ENCODE data around the gene LPIN1.

The LPIN1 gene

GRCh38 chr2:11762799-11763461 lies 16.5 kb downstream of the LPIN1 start:
- DNase-seq = no peak

GRCh38 chr2:11764359-11764758 lies 17.9 kb downstream of the LPIN1 start:
- peak; percentile 10 for DNase-seq

- no peak for DNase-seq
Observed at GRCh38 chr2:11764920-11765319, 18.5 kb downstream of the LPIN1 start.

DNA sequence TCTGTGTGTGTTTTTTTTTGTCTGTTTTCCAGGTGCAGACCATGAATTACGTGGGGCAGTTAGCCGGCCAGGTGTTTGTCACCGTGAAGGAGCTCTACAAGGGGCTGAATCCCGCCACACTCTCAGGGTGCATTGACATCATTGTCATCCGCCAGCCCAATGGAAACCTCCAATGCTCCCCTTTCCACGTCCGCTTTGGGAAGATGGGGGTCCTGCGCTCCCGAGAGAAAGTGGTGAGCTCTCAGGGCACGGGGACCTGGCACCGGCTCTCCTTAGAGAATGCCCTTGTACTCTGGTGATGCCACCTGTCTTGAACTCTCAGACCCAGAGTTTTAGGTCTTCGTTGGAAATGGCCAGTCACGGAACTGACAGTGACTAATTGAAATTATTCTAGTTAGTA lies 19.1 kb downstream of the LPIN1 start:
- no peak for DNase-seq

- DNase-seq = no peak
Observed at GRCh38 chr2:11766016-11766415, 19.6 kb downstream of the LPIN1 start.

GRCh38 chr2:11767779-11768178 lies 21.3 kb downstream of the LPIN1 start:
- no peak for DNase-seq

GRCh38 chr2:11768946-11769345 lies 22.5 kb downstream of the LPIN1 start:
- DNase-seq = no peak

DNA sequence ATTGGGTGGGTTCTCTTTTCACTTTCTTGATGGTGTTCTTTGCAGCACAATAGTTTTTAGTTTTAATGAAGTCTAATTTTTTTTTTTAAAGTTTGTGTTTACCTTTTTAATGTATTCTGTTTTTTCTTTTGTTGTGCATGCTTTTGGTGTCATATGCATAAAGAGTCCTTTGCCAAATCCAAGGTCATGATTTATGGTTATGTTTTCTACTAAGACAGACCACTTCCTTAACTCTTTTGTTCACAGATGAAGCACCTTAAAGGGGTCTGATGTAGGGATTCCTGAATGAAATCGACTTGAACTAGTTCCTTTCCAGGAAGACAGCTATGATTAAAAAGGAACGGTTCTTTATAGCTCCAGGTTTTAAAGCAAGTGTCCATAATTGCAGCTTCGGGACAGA lies 23.1 kb downstream of the LPIN1 start:
- DNase-seq = no peak

GRCh38 chr2:11770531-11771188 lies 24.2 kb downstream of the LPIN1 start:
- no peak for DNase-seq

DNA sequence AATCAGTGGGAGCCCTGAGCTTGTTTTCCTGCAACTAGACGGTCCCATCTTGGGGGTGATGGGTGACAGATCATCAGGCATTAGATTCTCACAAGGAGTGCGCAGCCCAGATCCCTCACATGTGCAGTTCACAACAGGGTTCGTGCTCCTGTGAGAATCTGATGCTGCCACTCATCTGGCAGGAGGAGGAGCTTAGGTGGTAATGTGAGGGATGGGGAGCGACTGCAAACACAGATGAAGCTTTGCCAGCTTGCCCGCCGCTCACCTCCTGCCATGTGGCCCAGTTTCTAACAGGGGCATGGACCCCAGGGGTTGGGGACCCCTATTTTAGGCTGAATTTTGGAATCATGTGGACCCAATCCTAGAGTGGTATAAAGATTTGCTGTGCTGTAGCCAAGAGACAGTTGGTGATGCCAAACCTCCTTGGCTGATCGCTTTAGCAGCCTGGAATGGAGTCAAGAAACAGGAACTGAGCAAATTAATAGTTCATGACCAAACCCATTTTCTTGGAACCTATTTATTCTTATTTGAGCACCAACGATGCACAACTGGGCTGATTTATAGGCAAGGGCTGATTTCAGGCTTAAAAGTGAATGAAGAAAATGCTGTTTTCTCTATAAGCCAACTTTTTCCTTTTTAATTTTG lies 25.7 kb downstream of the LPIN1 start:
- no peak for DNase-seq

- no peak for DNase-seq
Observed at GRCh38 chr2:11773111-11773510, 26.7 kb downstream of the LPIN1 start.

- no peak for DNase-seq
Observed at GRCh38 chr2:11773747-11774525, 27.5 kb downstream of the LPIN1 start.

DNA sequence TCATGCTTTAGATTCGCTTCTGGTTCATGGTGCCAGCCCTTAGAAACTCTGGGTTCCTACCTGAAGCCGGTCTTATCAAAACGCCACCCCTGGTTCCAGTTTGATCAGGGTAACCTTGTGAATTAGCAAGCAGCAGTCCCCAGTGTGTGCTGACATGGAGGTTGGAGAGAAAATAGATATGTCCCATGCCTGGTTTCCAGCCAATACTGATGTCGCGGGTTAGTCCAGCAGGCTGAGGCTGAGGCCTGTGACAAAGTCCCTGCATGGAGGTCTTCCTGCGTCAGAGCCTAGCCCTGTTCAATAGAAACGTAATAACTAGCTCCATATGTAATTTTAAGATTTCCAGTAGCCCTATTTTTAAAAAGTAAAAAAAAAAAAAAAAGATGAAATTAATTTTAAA lies 28.2 kb downstream of the LPIN1 start:
- DNase-seq = no peak

DNA sequence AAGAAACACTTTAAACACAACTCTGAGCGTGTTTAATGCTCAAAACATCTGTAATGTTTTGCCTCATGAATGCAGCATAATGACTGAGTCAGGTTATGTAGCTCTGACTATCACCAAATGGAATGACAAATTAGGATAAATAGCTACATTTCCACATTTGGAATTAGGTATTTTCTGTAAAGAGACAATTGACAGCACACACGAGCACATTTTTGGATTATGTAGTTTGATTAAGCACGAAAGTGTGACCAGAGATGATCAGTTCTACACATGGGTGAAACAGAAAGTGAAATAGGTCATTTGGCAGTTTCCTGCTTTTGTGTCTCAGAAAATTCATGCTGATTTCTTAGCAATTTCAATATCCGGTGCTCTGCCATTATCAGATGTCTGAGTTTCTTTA lies 29.0 kb downstream of the LPIN1 start:
- DNase-seq = no peak

- DNase-seq = no peak
Observed at GRCh38 chr2:11777066-11777782, 30.8 kb downstream of the LPIN1 start.

DNA sequence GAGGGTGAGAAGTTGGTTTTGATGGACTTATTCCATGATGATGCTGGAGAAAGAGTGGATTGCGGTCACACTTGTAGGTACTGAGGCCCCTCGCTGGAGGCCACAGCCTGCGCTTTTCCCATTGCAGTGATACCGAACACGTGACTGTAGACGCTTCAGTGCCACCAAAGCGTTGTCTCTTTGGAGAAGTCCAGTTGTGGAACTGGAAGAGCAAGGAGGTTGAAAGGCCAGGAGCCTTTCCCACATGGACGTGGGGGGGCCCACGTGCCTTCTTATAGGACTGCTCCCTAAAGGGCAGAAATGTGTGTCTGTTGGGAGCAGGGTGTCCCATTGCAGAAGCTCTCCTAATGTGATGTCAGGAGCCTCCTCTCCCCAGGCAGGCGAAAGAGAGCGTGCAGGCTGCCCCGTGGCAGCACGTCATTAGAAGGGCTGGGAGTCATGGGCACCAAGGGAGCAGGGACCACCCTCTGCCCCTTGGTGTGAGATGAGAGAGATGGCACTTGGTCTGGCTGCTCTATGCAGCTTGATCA lies 31.5 kb downstream of the LPIN1 start:
- no peak for DNase-seq

GRCh38 chr2:11778416-11778815 lies 32.0 kb downstream of the LPIN1 start:
- DNase-seq = no peak

- peak; percentile 79 for DNase-seq
Observed at GRCh38 chr2:11778923-11779757, 32.7 kb downstream of the LPIN1 start.

DNA sequence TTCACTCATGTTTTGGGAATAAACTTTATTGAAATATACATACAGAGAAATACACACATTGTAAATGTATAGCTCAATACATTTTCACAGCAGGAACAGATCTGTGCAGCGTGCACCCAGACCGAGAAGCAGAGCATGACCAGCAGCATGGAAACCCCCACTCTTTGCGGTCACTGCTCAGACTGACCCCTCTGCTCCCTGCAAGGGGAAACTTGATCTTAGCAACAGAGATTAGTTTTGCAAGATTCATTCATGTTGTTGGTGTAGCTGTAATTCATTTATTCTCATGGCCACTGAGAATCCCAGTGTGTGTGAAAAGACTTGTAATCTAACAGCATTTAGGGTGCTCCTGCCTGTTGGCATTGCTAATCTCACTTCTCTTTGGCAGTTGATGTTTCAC lies 35.2 kb downstream of the LPIN1 start:
- DNase-seq = no peak

DNA sequence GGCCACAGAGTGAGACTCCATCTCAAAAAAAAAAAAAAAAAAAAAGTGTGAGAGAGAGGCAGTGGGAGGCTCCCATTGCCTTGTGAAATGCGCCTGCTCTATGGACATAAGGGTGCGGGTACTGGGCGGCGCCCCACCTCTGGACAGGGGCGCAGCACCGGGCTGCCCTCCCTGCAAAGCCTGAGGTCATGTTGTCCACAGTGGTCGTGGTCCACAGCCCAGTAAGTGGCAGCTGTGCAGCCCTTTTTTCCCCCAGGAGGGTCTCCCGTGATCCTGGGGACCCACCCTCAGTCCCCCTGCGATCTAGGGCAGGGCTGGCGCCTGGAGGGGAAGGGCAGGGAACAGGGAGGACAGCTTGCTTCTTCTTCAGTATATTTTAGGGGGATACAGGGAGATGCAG lies 37.8 kb downstream of the LPIN1 start:
- DNase-seq = no peak

GRCh38 chr2:11784747-11785610 lies 38.5 kb downstream of the LPIN1 start:
- DNase-seq = peak; percentile 41
